NCI-H146 (cell line): ENCODE data around the gene EIF3M.

Experiments used
- DNase-seq: peaks from one replicate; lab custom pipeline; 2025; lab: John Stamatoyannopoulos, UW

Gene EIF3M

GRCh38 chr11:32583459-32584271 is at the start of gene EIF3M:
Gene EIF3M, plus strand, starts transcription at chr11:32583831. Its CDS starts 57 bp downstream, at chr11:32583888.
- peak; percentile 96 for DNase-seq

DNA sequence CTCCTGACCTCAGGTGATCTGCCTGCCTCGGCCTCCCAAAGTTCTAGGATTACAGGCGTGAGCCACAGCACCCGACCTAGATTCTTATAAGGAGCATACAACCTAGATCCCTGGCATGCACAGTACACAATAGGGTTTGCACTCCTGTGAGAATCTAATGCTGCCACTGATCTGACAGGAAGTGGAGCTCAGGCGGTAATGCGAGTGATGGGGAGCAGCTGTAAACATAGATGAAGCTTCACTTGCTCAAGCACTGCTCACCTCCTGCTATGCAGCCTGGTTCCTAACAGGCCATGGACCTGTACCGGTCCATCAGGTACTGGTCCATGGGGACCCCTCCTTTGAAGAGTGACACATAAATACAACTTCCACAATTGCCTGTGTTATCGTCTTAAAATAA is 44.8 kb upstream of the EIF3M start:
- DNase-seq = no peak

GRCh38 chr11:32549611-32550187 is 33.9 kb upstream of the EIF3M start:
- DNase-seq = no peak

GRCh38 chr11:32550207-32550606 is 33.4 kb upstream of the EIF3M start:
- DNase-seq = no peak

- no peak for DNase-seq
Measured at GRCh38 chr11:32555091-32555490, 28.5 kb upstream of the EIF3M start.

DNA sequence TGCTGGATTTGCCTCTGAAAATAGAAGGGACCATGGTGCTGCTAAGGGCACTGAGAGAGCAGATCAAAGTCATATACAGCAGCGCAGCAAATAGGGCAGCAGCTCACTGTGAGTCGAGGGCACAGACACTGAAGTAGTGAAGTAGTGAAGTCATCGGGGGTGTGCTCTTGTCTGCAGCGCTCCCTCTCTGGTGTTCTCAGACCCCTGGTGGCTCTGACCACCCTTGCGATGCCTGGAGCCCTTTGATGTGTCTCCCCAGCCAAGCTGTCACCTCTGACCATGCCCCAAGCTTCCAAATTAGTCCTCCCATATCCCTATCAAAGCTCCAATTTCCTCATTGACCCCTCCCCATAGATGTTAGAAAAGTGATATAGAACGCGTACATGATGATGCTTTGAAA is 27.7 kb upstream of the EIF3M start:
- no peak for DNase-seq

- no peak for DNase-seq
Measured at GRCh38 chr11:32561835-32562234, 21.8 kb upstream of the EIF3M start.

DNA sequence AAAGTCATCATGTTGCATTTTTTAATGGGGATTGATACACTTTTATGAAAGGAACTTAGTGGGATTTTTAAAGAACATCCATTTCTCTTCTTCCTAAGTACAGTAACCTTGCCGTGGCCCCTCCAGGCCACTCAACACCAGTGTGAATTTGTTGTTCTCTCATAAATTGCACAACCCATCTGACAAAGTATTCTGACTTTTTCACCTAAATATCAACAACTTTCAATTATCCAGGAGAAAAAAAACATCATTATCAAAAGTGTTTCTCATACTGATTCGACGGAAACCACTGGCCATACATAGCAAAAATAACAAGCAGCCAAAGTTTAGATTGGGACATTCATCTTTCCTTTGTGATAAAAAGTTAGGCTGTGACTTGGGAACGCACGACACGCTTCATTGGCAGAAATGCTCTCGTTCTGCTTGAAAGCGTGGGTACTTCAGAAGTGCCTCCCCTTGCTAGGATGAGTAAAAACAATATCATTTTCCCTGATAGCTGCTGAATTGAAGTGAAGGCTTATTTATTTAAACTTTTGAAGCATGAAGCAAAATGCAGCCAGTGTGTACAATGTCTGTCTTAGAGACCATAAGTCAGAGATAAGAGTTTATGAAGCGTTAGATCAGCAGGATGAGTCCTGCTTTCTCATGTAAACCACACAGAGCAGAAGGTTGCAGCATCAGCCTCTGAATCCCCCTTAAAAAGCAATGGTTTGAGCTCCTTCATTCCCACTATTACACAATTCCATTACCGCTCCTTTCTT is 20.6 kb upstream of the EIF3M start:
- no peak for DNase-seq

DNA sequence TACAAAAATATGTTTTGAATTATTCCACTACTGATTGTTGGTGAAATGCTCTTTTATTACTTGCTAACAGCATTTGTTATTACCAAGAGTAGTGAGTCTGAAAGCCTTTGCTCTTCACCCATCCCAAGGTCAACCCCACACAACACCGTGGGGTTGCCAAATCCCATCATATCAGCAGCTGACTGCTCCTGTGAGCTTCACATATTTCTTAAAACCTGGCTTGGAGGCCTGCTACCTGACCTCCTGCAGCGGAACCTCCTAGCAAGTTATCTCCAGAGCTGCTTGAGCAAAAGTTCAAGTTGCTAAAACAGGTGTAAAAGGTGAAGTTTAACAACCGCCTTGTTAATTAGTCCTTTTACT is 20.1 kb upstream of the EIF3M start:
- DNase-seq = no peak

- no peak for DNase-seq
Measured at GRCh38 chr11:32566517-32566916, 17.1 kb upstream of the EIF3M start.

GRCh38 chr11:32567154-32567553 is 16.5 kb upstream of the EIF3M start:
- no peak for DNase-seq

GRCh38 chr11:32569313-32569881 is 14.2 kb upstream of the EIF3M start:
- no peak for DNase-seq

- DNase-seq = no peak
Measured at GRCh38 chr11:32571039-32571438, 12.6 kb upstream of the EIF3M start.

- no peak for DNase-seq
Measured at GRCh38 chr11:32573228-32573627, 10.4 kb upstream of the EIF3M start.

DNA sequence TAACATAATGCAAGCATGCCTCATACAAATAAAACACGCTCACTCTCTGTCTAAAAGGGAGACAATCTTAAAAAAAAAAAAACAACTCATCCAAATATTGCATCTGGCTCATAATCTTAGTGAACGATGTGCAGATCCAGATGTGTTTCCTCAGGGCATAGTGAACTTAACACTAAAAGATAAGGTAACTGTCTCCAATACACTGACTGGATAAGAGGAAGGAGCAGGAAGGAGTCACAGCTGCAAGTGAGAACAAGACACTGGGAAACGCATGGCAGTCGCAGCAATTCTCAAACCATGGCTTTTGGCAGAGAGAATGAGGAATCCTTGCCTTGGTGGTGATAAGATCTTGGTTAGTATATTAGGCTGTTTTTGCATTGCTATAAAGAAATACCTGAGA is 9.2 kb upstream of the EIF3M start:
- DNase-seq = no peak

GRCh38 chr11:32575070-32575469 is 8.6 kb upstream of the EIF3M start:
- no peak for DNase-seq

DNA sequence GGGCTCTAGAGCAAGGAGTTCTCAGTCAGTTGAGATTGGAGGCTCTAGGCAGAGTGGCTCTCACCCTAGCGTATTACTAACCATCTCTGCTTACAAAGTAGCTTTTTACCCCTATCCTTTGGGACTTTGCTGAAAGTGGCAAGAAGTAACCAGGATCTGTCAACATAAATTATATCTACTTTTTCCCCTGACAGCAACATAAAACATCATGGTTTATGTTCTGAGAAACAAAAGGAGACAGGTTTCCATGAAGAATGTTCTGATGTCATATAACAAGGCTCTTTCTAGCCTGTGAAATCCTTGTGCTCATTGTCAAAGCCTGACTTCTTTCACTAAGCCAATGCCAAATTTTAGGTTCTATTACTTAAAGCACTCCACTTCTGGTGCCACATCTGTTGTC is 7.2 kb upstream of the EIF3M start:
- no peak for DNase-seq

DNA sequence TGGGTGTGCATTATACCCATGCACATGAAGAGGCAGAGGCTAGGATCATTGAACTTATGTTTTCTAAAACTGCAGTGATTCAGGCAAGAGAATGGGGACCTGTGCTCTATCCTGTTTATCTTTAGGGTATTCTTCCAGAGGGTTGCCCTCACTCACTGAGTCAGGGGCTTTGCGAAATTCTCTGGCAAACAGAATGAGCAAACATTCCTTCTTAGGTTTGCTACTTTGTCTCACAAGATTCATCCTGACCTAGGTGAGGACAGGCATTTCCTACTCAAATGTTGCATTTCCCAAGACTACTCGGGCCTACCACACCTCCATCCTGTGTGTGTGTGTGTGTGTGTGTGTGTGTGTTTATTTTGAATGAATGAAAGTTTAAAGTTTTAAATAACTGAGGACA is 2.7 kb upstream of the EIF3M start:
- no peak for DNase-seq

- no peak for DNase-seq
Measured at GRCh38 chr11:32581556-32581955, 2.1 kb upstream of the EIF3M start.

DNA sequence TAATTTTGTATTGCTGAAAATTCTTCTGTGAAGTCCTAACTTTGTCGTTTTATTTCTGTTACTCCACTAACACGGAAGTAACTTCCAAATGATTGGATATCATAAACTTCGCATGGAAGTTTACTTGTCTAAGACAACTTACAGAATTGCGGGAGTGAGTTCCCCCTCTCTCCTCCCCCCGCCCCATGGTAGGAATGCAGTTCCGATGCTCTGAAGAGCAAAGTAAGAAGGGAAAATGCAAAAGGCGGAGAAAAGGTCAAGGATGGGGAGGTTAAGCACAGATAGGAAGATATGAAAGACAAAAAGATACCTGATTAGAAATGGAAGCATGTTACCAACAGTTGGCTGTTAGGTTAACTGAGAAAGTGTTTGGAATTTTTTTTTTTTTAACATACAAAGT is 1.3 kb downstream of the EIF3M start:
- no peak for DNase-seq

DNA sequence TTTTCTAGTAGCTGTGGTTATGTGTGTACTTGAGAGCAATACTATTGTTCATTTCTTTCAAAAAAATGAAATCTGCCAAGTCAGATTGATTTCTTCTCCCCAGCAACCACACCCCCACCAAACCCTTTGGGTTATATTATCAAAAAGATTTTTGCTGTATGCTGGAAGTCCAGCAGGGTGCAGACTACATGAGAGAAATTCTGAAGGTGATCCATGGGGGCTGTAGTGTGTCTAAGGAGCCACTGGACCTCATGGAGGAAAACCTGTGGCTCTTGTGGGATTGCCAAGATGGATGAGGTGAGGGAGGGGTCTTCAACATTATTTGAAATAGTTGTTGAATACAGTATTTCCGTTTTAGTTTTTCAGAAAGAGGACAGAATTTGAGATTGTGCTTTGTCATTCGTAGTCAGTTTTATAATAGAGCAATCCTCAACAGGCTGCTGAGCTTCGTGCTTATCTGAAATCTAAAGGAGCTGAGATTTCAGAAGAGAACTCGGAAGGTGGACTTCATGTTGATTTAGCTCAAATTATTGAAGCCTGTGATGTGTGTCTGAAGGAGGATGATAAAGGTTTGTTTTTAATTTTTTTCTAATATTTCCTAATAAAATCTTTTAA is 3.1 kb downstream of the EIF3M start:
- peak; percentile 3 for DNase-seq

GRCh38 chr11:32594272-32594671 is 10.6 kb downstream of the EIF3M start:
- no peak for DNase-seq
